SK-N-SH (cell line): Measurements from ENCODE around the gene BIRC3. TPM values are rescaled to one million over a fixed set of nuclear protein-coding genes. Genes with fewer than 3 reads are reported as not detected.
A peak's percentile ranks its signal among the peaks of the same experiment; 100 is the strongest.

Source experiments
- CTCF ChIA-PET: fragments of 300-600, 350-600 bp; formaldehyde crosslinking; extraction: SDS; loops from one replicate; lab custom pipeline; 2021; lab: Yijun Ruan, JAX
- POLR2A ChIA-PET: fragments of 350-600 bp; sonication (Branson Sonifier 250); formaldehyde crosslinking; extraction: SDS; loops from one replicate; lab custom pipeline; 2020; ENCODE audit warnings: antibody characterized with exemption, inconsistent platforms; lab: Yijun Ruan, JAX
- DNase-seq: peaks from one replicate; pipeline ENCODE4 v3.0.0; 2012
- H2AFZ ChIP-seq: fragments of 200-600 bp; sonication (generic); 2 replicates; pipeline ENCODE4 v1.8.1; 2016; ENCODE audit warnings: antibody characterized with exemption, mild to moderate bottlenecking, low read depth
- H3F3A ChIP-seq: fragments of 200-600 bp; sonication (generic); replicated peaks from 2 replicates; pipeline ENCODE3; 2016; ENCODE audit warnings: antibody characterized with exemption, mild to moderate bottlenecking; ENCODE audit not compliant: insufficient read depth
- H3K27ac ChIP-seq, 2 experiments: fragments of 200-500 bp in 1 of 2; fragments of 200-600 bp in 1 of 2; sonication (Bioruptor generic) in 1 of 2; sonication (generic), shearing (Covaris generic) in 1 of 2; 2 replicates each; pipeline versions ENCODE4 v1.5.1 to v1.6.1; 2014 to 2016; ENCODE audit warnings: low read depth in 2 of 2, inconsistent platforms in 1 of 2, low read length in 1 of 2, mild to moderate bottlenecking in 1 of 2, mixed read lengths in 1 of 2
- H3K27me3 ChIP-seq: fragments of 200-600 bp; sonication (generic), shearing (Covaris generic); 2 replicates; pipeline ENCODE4 v1.6.1; 2016; ENCODE audit warnings: mixed run types; ENCODE audit not compliant: insufficient read depth
- H3K36me3 ChIP-seq, 2 experiments: fragments of 200-500 bp in 1 of 2; fragments of 200-600 bp in 1 of 2; sonication (Bioruptor generic) in 1 of 2; sonication (generic) in 1 of 2; replicated peaks in 1 of 2; 2 replicates each; pipeline versions ENCODE3 to v1.5.1; 2014 to 2016; ENCODE audit warnings: low read length in 1 of 2, mild to moderate bottlenecking in 1 of 2; ENCODE audit not compliant: insufficient read depth in 2 of 2, control insufficient read depth in 1 of 2
- H3K4me1 ChIP-seq, 2 experiments: fragments of 200-500 bp in 1 of 2; fragments of 200-600 bp in 1 of 2; sonication (Bioruptor generic) in 1 of 2; sonication (generic), shearing (Covaris generic) in 1 of 2; 2 replicates each; pipeline versions ENCODE4 v1.5.1 to v1.6.1; 2014 to 2016; ENCODE audit warnings: low read depth in 1 of 2, low read length in 1 of 2, mixed run types in 1 of 2; ENCODE audit not compliant: insufficient read depth in 2 of 2, control insufficient read depth in 1 of 2
- H3K4me2 ChIP-seq: fragments of 200-600 bp; sonication (generic), shearing (Covaris generic); 2 replicates; pipeline ENCODE4 v1.6.1; 2017; ENCODE audit warnings: mixed run types
- H3K4me3 ChIP-seq, 2 experiments: fragments of 200-500 bp in 1 of 2; fragments of 200-600 bp in 1 of 2; sonication (Bioruptor generic) in 1 of 2; sonication (generic), shearing (Covaris generic) in 1 of 2; 2 replicates each; pipeline versions ENCODE4 v1.5.1 to v1.8.1; 2014 to 2016; ENCODE audit warnings: low read depth in 2 of 2, inconsistent platforms in 1 of 2, low read length in 1 of 2, mild to moderate bottlenecking in 1 of 2, mixed read lengths in 1 of 2, moderate library complexity in 1 of 2
- H3K79me2 ChIP-seq: fragments of 200-600 bp; sonication (generic); 2 replicates; pipeline ENCODE4 v1.8.1; 2017; ENCODE audit warnings: mild to moderate bottlenecking; ENCODE audit not compliant: insufficient read depth
- H3K9ac ChIP-seq: fragments of 200-600 bp; sonication (generic); 2 replicates; pipeline ENCODE4 v1.6.1; 2017; ENCODE audit warnings: mixed run types
- H3K9me2 ChIP-seq: fragments of 200-600 bp; sonication (generic); 2 replicates; pipeline ENCODE4 v1.6.1; 2017; ENCODE audit warnings: mixed run types
- H3K9me3 ChIP-seq: fragments of 200-600 bp; sonication (generic); 2 replicates; pipeline ENCODE4 v1.6.1; 2017; ENCODE audit warnings: mixed run types, mild to moderate bottlenecking, moderate library complexity
- H4K20me1 ChIP-seq: fragments of 200-600 bp; sonication (generic); 2 replicates; pipeline ENCODE4 v1.6.1; 2017; ENCODE audit warnings: mild to moderate bottlenecking, mixed run types; ENCODE audit not compliant: insufficient read depth
- EZH2phosphoT487 ChIP-seq: fragments of 200-600 bp; sonication (generic); IDR thresholded peaks from 2 replicates; pipeline ENCODE4 v1.6.1; 2017; ENCODE audit warnings: low read depth, mixed run types, mild to moderate bottlenecking, antibody characterized with exemption, moderate library complexity, borderline replicate concordance
- FOSL2 ChIP-seq: IDR thresholded peaks from 2 replicates; pipeline ENCODE4 v1.4.0; 2012; ENCODE audit warnings: low read depth, mild to moderate bottlenecking, moderate library complexity, borderline replicate concordance
- FOXJ3 ChIP-seq: sonication (generic); formaldehyde crosslinking; IDR thresholded peaks from 2 replicates; pipeline ENCODE4 v1.5.1; 2020; ENCODE audit warnings: mild to moderate bottlenecking, missing genetic modification reagents
- GATA2 ChIP-seq: sonication (generic); formaldehyde crosslinking; IDR thresholded peaks from 2 replicates; pipeline ENCODE4 v1.5.0; 2020; ENCODE audit warnings: mild to moderate bottlenecking, missing genetic modification reagents
- MXI1 ChIP-seq: IDR thresholded peaks from 2 replicates; pipeline ENCODE4 v1.6.1; 2012; ENCODE audit warnings: mild to moderate bottlenecking, low read depth, low read length, improper control_type of control experiment
- SIN3A ChIP-seq: IDR thresholded peaks from 2 replicates; pipeline ENCODE4 v1.6.1; 2012; ENCODE audit warnings: low read depth, mild to moderate bottlenecking, low read length, moderate library complexity, borderline replicate concordance
- TCF12 ChIP-seq: IDR thresholded peaks from 2 replicates; pipeline ENCODE4 v1.4.0; 2012
- WGBS: methylation state at CpG from one replicate; pipeline ENCODE4 v1.1.6; 2017; ENCODE audit warnings: low lambda C conversion rate; 5-methylcytosine and 5-hydroxymethylcytosine counted together
- polyA plus RNA-seq, 3 experiments: library from polyadenylated mRNA; depleted of rRNA; stranded (reverse); fragments of >200 nt; gene quantifications; 2 replicates each; pipeline ENCODE4 v1.2.3, GENCODE V29; 2012
- TF ChIP-seq, protein P1 (sequence below): IDR thresholded peaks from 2 replicates; pipeline ENCODE4 v1.4.0; 2012; ENCODE audit warnings: low read depth
- TF ChIP-seq, protein P2 (sequence below): IDR thresholded peaks from 2 replicates; pipeline ENCODE4 v1.6.1; 2012; ENCODE audit warnings: mild to moderate bottlenecking, low read depth, low read length, moderate library complexity
- TF ChIP-seq, protein P3 (sequence below): IDR thresholded peaks from 2 replicates; pipeline ENCODE4; 2012

Gene BIRC3
- polyA plus RNA-seq, 1 of the 3 experiments (the other 2 are of a cell fraction): 0.46 TPM

DNA sequence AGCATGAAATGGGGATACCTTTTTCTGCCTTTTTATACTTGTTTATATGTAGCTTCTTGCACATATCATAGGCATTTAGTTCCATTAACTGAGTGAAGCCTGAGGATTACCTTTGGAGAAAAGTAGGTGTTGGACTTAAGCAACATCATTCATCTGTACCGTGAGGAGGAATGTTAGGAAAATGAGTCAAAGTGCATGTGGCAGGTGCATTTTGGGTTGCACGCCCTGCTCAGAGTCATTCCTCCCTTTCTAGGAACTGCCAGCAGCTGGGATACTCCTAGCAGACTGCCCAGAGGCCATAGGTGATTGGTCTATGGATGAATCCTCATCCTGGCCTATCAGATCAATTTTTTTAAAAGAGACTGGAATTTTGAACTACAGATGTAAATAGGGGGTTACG, 33.3 kb upstream of the BIRC3 start:
- WGBS: 91% methylated on average over 3 of the region's 3 CpGs
- Histone ChIP-seq H3F3A (peaks cover 18% of the 10 kb centered on the region), H4K20me1 (no peaks in the 10 kb centered on the region), H3K4me2 (no peak overlapping the region), H3K27ac (peak overlapping the region in 1 of 2 experiments; percentile 71; a peak in 1 of 4 replicates), H3K4me1 (peaks cover 9 to 14% of the 10 kb centered on the region in 2 experiments)
- DNase-seq: no peak
- TF ChIP-seq MXI1 (no peak), TCF12 (no peak), FOSL2 (no peak)
- TF ChIP-seq, protein P1, sequence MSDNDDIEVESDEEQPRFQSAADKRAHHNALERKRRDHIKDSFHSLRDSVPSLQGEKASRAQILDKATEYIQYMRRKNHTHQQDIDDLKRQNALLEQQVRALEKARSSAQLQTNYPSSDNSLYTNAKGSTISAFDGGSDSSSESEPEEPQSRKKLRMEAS: no peak
- TF ChIP-seq, protein P2, sequence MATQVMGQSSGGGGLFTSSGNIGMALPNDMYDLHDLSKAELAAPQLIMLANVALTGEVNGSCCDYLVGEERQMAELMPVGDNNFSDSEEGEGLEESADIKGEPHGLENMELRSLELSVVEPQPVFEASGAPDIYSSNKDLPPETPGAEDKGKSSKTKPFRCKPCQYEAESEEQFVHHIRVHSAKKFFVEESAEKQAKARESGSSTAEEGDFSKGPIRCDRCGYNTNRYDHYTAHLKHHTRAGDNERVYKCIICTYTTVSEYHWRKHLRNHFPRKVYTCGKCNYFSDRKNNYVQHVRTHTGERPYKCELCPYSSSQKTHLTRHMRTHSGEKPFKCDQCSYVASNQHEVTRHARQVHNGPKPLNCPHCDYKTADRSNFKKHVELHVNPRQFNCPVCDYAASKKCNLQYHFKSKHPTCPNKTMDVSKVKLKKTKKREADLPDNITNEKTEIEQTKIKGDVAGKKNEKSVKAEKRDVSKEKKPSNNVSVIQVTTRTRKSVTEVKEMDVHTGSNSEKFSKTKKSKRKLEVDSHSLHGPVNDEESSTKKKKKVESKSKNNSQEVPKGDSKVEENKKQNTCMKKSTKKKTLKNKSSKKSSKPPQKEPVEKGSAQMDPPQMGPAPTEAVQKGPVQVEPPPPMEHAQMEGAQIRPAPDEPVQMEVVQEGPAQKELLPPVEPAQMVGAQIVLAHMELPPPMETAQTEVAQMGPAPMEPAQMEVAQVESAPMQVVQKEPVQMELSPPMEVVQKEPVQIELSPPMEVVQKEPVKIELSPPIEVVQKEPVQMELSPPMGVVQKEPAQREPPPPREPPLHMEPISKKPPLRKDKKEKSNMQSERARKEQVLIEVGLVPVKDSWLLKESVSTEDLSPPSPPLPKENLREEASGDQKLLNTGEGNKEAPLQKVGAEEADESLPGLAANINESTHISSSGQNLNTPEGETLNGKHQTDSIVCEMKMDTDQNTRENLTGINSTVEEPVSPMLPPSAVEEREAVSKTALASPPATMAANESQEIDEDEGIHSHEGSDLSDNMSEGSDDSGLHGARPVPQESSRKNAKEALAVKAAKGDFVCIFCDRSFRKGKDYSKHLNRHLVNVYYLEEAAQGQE: no peak
- TF ChIP-seq, all 33 proteins: peak for 0
- H3K9me3 ChIP-seq: no peaks in the 10 kb centered on the region
- no peaks in the 10 kb centered on the region for H3K36me3 ChIP-seq
- H3K9ac ChIP-seq: no peak overlapping the region
- ChIA-PET POLR2A (no interaction called here), CTCF (interaction anchor here (1.4 to 2.1 kb wide), 2 partner anchors 10 to 15 kb away, joined by 9 read pairs; no protein-coding TSS in a partner anchor)
- H2AFZ ChIP-seq: no peak overlapping the region
- H3K27me3 ChIP-seq: no peaks in the 10 kb centered on the region
- H3K79me2 ChIP-seq: no peaks in the 10 kb centered on the region
- H3K9me2 ChIP-seq: no peaks in the 10 kb centered on the region
- H3K4me3 ChIP-seq: no peak overlapping the region

DNA sequence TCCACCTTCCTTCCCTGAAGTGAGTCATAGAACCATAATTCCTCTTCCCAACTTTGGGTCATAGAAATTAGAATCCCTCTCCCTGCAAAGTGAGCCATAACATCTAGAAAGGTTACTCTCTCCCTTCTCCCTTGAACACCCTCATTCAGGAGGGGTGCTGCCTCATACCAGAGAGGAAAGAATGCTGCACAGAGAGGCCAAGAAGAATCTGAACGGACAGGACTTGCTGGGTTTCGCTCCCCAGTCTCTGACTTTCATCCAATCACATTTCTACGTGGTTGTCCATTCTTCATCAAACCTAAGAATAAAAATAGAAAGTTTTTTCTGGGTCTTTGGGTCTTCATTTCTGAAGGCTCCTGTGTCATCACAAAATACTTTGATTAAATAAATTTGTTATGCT, 31.0 kb upstream of the BIRC3 start:
- Histone ChIP-seq H3K4me2 (no peak overlapping the region), H3K27ac (no peak overlapping the region), H2AFZ (no peak overlapping the region), H3K79me2 (no peaks in the 10 kb centered on the region), H3F3A (peaks cover 21% of the 10 kb centered on the region), H3K9ac (no peak overlapping the region), H3K4me3 (no peak overlapping the region), H3K27me3 (no peaks in the 10 kb centered on the region)
- WGBS: 98% methylated on average over 3 of the region's 3 CpGs
- TF ChIP-seq, protein P3, sequence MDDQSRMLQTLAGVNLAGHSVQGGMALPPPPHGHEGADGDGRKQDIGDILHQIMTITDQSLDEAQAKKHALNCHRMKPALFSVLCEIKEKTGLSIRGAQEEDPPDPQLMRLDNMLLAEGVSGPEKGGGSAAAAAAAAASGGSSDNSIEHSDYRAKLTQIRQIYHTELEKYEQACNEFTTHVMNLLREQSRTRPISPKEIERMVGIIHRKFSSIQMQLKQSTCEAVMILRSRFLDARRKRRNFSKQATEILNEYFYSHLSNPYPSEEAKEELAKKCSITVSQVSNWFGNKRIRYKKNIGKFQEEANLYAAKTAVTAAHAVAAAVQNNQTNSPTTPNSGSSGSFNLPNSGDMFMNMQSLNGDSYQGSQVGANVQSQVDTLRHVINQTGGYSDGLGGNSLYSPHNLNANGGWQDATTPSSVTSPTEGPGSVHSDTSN: no peak
- TF ChIP-seq SIN3A (no peak), GATA2 (CRISPR knock-in tag) (no peak), FOXJ3 (CRISPR knock-in tag) (no peak), EZH2phosphoT487 (no peak)
- TF ChIP-seq, all 33 proteins: peak for 0
- no peaks in the 10 kb centered on the region for H3K9me2 ChIP-seq
- H3K4me1 ChIP-seq: peaks cover 19 to 20% of the 10 kb centered on the region in 2 experiments
- DNase-seq: no peak
- H4K20me1 ChIP-seq: no peaks in the 10 kb centered on the region
- no peaks in the 10 kb centered on the region for H3K36me3 ChIP-seq
- H3K9me3 ChIP-seq: no peaks in the 10 kb centered on the region
- POLR2A ChIA-PET: no interaction called here
- CTCF ChIA-PET: interaction anchor here (1.3 to 5.4 kb wide), 3 partner anchors 20 to 380 kb away, joined by 4 to 40 read pairs (median 5); no protein-coding TSS in a partner anchor
